CD4-positive, alpha-beta T cell treated with Interleukin-2 at 100 ng/mL for 4 hours (primary cell): Measurements from ENCODE around the gene ABHD16A.
"Not testable (repeated sequence)": the region's sequence is repeated elsewhere in the genome, so short reads cannot be mapped to it uniquely, and the experiment has no call there.

Experiments
- DNase-seq: peaks from one replicate; pipeline ENCODE4 v3.0.0-alpha.2; 2020; ENCODE audit warnings: low spot score

Gene ABHD16A

DNA sequence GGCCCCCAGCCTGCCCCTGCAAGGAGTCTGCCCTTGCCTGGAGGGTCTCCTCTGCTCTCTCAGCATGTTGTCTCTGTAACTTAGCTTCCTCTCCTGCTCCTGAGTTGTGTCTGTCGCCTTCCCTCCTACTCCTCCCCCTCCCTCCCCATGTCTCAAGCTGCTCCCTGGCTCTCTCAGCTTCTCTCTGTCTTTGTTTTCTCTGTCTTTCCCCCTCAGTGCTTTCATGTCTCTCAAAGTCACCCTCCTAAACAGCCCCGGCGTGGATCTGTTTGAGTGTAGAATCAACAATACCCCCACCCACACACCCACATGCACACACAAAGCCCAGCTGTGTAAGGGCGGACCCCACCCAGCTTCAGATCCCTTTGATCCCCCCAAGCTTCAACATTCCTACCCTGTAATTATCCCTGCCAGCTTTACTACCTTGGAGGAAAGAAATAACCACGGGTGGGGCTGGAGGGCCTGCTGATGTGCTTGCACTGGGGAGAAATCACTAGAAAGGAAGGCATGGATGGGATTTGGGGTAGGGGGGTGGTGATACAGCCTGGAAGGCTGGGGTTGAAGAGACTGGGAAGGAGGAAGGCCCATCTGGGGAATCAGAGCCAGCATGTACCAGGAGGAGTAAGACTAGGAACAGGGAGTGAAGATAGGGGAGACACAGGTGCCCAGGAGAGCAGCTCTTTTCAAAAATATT is 11.0 kb upstream of the ABHD16A start:
- no peak for DNase-seq

DNA sequence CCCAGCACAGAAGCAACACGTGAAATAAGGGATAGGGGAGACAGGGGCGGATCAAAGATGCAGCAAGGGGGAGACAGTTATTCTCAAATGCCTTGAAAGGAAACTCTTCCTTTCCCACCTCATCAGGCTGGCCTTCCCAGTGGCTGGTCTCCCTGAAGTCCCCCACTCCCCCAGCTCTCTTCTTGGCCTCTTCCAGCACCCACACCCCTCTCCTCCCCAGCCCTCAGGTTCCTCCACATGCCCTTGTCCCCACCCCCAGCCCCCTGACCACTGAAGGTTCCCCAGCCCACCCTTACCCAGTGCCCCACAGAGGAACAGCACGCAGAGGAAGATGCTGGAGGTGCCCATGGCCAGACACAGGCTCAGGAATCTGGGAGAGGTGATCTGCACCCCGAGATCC is 10.3 kb upstream of the ABHD16A start:
- DNase-seq: no peak

DNA sequence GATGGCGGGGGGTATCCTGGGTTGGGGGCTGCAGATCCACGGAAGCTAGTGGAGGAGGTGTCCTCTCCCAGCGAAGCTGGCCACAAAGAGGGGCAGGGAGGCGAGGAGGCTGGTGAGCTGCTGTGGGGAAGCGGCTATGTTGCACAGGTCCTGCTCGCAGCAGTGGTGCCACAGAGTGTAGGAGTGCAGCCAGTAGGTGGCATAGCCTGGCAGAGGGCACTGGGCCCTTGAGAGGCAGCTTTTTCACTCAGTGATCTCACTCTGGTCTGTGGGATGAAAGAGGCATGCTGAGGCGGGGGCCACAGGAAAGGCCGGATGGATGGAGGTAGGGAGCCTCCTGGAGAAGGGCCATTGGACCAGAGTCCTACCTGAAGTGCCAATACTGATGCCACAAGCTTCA is 9.2 kb upstream of the ABHD16A start:
- DNase-seq: no peak

DNA sequence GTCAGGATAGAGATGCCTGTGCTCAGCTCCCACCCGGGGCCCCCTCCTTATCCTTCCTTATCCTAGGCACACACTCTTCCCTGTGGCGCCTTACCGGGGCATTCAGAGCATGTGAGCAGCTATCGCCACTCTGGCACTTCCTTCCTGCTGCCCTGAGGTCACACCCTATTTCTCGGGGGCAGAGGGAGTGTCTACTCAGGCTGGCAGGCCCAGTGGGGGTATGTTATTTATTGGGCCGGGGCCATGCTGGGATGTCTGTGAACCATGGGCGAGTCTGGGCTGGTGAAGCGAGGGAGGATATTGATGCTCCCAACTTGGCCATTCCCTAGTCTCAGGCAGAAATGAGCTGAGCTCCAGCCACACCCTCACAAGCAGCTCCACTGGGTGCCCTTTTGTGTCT is 8.1 kb upstream of the ABHD16A start:
- no peak for DNase-seq

DNA sequence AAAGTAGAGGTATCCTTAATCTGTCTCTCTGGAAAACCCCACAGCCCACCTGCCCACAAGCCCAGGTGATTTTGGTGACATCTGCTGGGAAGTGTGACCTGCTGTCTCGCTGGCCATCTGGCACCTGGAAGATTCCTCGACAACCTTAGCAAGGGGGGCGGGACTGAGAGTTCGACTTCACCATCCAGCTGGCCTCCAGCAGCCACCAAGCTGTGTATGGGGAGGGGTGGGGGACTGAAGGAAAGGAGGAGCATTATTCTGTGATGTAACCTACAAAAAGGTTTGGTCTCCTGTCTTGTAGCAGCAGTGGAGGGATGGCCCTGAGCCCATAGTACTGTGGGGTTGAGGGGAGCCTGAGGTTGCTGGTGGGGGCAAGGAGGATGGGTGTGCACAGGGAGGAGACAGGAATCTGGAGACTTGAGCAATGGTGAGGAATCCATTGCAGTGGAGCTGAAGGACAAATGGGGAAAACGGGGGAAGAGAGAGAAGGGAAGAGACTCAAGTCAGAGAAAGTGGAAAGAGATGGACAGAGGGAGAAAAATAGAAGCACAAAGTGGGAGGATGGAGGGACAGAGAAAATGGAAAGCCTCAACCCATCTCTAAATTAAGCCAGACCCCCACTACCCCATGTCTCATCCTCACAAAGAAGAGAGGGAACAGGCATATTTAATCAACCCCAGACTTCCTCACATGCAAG is 7.5 kb upstream of the ABHD16A start:
- no peak for DNase-seq

DNA sequence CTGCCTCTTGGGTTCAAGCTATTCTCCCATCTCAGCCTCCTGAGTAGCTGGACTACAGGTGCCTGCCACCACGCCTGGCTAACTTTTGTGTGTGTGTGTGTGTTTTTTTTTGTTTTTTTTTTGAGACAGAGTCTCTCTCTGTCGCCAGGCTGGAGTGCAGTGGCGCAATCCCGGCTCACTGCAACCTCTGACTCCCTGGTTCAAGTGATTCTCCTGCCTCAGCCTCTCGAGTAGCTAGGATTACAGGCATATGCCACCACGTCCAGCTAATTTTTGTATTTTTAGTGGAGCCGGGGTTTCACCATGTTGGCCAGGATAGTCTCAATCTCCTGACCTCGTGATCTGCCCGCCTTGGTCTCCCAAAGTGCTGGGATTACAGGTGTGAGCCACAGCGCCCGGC is 6.0 kb upstream of the ABHD16A start:
- DNase-seq: not testable (repeated sequence)

DNA sequence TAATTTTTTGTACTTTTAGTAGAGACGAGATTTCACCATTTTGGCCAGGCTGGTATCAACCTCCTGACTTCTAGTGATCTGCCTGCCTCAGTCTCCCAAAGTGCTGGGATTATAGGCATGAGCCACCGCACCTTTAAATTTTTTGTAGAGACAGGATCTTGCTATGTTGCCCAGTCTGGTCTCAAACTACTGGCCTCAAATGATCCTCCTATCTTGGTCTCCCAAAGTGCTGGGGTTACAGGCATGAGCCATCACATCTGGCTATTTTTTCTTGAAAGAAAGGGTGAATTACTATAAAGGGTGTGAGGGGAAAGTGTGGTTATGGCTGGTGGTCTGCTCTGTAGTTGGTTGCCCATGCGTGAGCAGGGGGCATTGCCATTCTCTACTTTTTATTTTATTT is 5.1 kb upstream of the ABHD16A start:
- DNase-seq: no peak

DNA sequence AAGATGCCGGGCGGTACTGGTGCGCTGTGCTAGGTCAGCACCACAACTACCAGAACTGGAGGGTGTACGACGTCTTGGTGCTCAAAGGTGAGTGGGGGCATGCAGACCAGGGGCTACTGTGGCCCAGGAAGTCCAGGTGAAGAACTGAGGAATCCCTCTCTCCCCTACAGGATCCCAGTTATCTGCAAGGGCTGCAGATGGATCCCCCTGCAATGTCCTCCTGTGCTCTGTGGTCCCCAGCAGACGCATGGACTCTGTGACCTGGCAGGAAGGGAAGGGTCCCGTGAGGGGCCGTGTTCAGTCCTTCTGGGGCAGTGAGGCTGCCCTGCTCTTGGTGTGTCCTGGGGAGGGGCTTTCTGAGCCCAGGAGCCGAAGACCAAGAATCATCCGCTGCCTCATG is 4.6 kb upstream of the ABHD16A start:
- DNase-seq: no peak

DNA sequence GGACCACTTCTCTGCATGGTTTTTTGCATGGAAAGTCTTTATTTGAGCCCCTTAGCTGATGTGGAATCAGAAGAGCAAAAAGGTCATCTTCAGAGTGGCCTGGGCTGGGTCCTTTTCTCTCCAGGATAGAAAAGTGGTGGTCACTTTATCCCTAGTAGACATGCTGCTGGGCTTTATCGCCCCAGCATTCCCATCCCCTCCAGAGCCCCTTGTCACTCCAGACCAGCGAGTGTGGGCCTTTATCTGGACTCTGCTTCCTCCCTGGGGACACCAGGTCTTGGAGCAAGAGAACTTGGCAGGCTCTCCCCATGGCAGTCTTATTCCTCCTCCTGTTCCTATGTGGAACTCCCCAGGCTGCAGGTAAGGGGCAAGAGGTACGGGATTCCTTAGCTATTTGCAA is 3.5 kb upstream of the ABHD16A start, which contains the start of gene LY6G6F:
Gene LY6G6F (plus strand): TSS at position 268 of the 400 bp plus-strand sequence. CDS start 41 bp downstream, at position 309.
- DNase-seq: no peak

DNA sequence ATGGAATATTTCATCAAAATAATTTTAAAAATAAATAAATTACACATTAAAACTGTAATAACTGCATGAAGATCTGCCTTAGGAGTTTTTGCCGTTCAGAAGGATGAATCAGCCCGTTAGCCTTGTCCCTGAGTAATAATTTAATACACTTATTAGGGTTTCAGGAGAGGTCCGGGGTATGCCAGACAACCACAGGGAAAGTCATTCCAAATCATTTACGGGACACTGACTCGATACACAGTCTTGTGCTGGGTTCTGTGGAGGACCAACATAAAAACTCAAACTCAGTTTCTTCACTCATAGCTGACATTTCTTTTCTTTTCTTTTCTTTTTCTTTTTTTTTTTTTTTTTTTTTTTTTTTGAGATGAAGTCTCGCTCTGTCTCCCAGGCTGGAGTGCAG is 2.8 kb upstream of the ABHD16A start:
- DNase-seq: no peak

DNA sequence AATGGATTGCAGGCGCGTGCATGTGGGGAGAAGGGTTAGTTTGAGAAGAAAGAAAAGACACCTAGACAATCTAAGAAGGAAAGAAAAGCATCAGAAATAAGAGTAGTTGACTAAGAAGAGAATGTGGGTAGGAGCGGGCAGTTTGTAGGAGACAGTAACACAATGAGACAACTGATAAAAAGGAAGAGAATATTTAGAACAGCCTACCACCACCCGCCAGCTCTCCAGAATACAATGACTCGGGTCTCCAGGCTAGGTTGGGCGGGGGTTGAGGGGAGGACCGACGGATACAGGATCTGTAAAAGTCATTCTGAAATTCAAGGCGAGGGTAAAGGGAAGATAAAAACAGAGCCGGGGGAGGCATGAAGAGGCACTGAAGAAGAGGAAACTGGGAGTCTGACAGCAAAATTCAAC is 712 bp downstream of the ABHD16A start:
- DNase-seq: peak; percentile 7

DNA sequence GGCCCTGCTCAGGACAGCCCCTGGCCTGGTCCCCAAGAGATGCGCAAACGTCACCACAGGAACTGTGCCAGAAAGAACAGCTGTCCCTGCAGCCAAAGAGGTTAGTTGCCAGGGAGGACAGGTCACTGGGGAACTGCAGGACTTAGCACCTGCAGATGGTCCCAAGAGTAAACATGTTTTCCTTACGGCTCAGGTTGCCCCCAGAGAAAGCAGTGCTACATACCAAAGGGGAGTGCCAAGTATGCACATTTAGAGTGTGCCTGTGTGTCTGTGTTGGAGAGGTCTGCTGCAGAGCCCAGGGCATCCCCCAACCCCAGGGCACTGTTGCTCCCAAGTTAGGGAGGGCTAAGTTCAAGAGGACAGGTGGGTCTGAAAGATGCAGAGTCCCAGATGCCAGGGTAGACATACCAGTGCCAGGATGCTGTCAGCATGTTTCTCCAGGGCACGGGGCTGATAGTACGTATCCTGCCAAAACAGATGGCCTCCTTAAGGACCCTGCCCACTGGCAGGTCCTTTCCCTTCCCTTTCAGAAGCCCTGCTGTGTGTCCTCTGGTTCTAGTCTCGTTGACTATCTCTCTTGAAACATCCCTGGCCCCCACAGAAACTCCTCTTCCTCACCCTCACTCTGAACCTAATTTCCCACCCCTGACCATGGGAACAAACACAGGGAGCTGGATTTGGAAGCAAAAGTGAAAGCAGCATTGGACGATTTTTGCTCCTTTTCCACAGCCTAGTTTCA is 1.3 kb downstream of the ABHD16A start:
- no peak for DNase-seq

DNA sequence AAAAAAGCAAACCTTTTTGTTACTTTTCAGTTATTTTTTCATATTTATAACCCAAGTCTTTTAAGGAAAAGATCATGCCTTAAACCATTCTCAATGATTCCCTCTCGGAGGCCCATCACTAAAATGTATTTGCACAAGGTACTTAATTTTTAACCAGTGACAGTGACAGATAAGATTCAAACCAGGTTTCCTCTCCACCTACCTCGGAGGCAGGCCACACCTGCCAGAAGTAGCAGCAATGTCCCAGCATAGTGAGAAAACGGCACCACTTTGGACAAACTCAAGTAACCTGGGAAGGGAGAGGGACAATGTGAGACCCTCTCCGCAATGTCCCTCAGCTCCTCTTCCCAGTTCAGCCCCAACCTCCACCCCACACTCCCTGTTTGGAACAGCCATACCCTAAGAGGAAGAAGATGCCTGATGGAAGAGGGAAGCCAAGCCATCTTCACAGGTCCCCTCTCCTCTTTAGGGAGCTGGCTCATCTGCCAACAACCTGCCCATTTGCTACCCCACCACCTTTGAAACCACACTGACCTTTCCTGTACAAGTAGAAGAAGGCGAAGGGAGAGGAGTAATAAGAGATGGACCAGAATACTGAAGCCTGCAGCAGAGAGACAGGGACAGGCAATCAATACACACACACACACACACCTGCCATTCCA is 2.3 kb downstream of the ABHD16A start:
- no peak for DNase-seq

DNA sequence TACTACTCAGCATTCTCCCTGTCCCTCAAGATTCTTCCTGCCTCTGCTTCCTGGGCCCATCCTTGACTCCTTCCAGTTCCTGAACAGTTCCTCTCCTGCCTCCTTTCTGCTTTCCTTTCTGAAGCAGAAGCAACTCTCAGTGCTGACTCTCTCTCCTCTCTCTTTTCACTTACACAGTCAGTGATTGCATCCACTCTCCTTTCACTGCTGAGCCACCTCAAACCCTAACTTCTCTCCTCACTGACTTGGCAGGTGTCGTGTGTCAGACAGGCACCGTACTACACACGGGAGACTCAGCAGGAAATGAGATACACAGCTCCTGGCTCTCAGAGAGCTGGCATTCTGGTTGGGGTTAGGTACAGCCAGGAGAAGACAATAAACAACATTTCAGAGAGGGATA is 5.6 kb downstream of the ABHD16A start:
- peak; percentile 11 for DNase-seq

DNA sequence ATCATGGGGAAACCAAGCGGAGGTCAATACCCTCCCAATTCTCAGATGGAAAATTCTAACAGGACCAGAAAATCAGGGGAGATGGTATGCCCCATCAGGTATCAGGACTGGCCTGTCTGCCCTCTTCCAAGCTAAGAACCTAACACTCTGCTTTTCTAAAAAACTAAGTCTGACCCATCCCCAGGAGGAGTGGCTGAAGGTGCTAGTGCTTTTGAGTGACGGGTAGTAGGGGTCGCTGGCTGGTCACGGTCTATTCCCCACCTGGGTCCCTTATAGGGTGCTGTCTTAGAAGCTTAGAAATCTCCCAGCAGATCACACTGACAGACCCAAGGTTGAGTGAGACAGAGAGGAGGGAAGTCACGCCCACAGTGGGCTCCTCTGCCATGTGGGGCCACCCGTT is 9.6 kb downstream of the ABHD16A start:
- no peak for DNase-seq

DNA sequence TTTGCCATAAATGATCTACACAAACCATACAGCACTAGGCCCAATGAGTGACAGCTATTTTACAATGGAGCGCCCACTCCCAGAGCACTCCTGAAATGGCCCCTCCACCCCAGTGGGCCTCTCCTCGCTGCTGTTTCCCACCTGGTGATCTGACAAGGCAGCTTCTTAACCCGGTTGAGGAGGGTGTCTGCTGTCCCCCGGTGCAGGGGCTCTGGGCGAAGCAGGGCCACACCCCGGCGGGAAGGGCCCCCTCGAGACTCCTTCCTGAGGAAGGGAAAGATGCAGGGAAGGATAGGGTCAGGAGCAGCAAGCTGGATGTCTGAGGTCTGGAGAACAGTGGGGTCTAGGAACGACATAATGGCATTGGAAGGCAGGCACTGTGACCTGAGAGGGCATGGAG is 10.2 kb downstream of the ABHD16A start:
- no peak for DNase-seq

DNA sequence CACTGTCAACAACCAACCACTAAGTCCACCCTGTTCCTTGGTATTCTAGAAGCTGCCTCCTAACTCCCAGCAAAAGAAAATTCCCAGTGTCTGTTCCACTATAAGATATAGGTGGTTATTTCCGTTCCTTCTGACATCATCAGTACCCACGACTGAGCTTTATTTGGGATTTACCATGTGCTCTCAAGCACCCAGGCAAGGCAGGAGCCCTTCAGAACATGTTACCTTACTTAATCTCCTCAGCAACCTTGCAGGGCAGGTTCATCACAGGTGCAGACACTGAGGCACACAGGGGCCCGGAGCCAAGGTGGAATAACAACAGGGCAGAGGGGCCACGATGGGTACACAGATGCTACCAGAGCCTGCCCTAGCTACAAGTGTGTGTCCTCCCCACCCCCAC is 10.8 kb downstream of the ABHD16A start:
- no peak for DNase-seq

DNA sequence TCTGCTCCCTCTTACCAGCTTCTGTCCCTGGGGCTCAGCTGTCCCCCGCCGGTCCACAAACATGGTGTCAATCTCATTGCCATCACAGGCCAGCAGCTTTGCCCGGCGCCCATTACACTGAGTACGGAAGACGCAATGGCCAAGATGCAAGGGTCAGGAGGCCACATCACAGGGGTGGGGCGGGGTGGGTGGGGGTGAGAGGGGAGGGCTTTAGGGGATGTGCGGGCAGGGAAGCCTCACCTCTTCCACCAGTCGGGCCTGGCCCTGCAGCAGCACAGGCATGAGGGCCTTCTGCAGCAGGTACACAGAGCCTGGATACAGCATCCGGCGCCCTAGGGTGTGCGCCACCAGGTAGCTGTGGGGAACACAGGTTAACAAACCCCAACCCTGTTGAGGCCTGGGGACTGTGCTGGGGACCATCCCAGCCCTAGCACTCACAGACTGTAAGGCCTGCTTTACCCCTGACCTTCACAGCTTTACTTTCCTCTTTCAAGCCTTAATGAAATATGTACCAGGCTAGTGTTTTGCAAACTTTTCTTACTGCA is 11.5 kb downstream of the ABHD16A start:
- DNase-seq: no peak

DNA sequence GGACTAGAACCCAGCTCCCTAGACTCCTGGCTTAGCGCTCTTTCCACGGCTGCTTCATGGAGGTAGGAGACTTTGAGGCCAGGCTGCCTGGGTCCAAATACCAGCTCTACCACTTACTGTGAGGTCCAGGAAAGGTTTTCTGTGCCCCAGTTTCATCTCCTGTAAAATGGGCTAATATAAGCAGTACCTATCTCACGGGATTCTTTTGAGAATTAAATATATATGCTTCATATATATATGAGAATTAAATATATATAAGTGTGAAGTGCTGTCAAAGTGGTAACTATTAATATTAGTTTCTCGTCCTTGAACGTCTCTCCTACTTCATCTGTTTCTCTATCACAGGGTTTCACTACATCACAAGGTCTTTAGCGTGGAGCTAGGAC is 12.1 kb downstream of the ABHD16A start:
- DNase-seq: no peak

DNA sequence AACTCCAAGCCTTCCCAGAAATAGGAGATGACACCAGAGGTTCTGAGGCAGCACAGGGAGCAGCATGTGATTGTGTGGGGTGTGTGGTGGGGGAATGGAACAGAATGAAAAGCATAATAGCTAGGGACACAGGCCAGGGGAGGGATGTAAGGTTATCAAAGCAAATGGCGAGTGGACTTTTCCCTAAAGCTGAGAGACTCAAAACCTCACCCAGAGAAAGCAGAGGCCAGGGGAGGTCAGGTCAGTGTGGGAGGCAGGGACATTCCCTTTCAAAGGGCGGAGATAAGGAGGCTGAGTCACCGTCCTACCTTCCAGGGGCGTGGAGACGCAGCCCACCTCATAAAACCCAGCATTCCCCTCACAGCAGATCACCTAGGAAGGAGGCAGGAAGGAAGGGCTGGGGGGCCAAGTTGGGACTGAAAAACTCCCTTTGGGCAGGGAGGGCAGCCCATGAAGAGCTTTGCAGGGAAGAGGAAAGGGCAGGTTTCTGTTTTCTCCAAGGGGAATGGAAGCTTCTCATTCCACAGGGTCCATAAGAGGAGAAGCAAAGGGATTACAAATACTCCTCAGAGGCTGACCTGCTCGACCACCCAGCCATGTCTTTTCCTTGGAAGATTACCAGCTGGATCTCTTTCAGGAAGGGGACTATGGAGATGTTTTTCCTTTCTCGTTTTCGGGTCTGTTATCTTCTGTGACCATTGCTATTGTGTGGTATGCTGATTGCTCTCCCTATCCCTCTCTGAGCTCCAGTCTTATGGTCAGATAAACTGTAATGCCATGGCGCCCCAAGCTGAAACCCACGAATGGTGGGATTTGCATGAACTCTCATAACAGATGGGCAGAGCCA is 12.7 kb downstream of the ABHD16A start:
- DNase-seq: no peak
